IMR-90 (cell line): ENCODE measurements around the gene FAM227B.
"Not testable (repeated sequence)": the region's sequence is repeated elsewhere in the genome, so short reads cannot be mapped to it uniquely, and the experiment has no call there.

Source experiments
- BHLHE40 ChIP-seq: fragments of 150-350 bp; IDR thresholded peaks from 2 replicates; pipeline ENCODE4 v1.6.1; 2016; ENCODE audit warnings: mild to moderate bottlenecking, low read depth, low read length
- CEBPB ChIP-seq: IDR thresholded peaks from 2 replicates; pipeline ENCODE4 v1.6.1; 2012; ENCODE audit warnings: low read depth, low read length, improper control_type of control experiment
- CHD1 ChIP-seq: IDR thresholded peaks from 2 replicates; pipeline ENCODE4 v1.6.1; 2012; ENCODE audit warnings: low read depth, low read length, improper control_type of control experiment
- CTCF ChIP-seq: conservative IDR thresholded peaks from 2 replicates; pipeline ENCODE4 v1.5.1; 2012; ENCODE audit warnings: mild to moderate bottlenecking, low read depth, low read length, improper control_type of control experiment
- FOS ChIP-seq: fragments of 150-350 bp; IDR thresholded peaks from 2 replicates; pipeline ENCODE4 v1.6.1; 2016; ENCODE audit warnings: low read depth, low read length
- MAFK ChIP-seq: IDR thresholded peaks from 2 replicates; pipeline ENCODE4 v1.6.1; 2012; ENCODE audit warnings: low read depth, low read length, improper control_type of control experiment
- MAZ ChIP-seq: IDR thresholded peaks from 2 replicates; pipeline ENCODE4 v1.6.1; 2012; ENCODE audit warnings: low read depth, mild to moderate bottlenecking, low read length, improper control_type of control experiment, moderate library complexity, borderline replicate concordance
- POLR2A ChIP-seq: IDR thresholded peaks from 2 replicates; pipeline ENCODE4 v1.6.1; 2012; ENCODE audit warnings: mild to moderate bottlenecking, low read depth, low read length
- RAD21 ChIP-seq: IDR thresholded peaks from 2 replicates; pipeline ENCODE4 v1.6.1; 2012; ENCODE audit warnings: low read length, improper control_type of control experiment
- RCOR1 ChIP-seq: IDR thresholded peaks from 2 replicates; pipeline ENCODE4 v1.6.1; 2012; ENCODE audit warnings: mild to moderate bottlenecking, low read length, improper control_type of control experiment; ENCODE audit not compliant: insufficient replicate concordance
- RFX5 ChIP-seq: IDR thresholded peaks from 2 replicates; pipeline ENCODE4 v1.8.0; 2012; ENCODE audit warnings: low read depth, mild to moderate bottlenecking, low read length, moderate library complexity
- SMC3 ChIP-seq: fragments of 150-350 bp; IDR thresholded peaks from 2 replicates; pipeline ENCODE4 v1.6.1; 2016; ENCODE audit warnings: low read depth, mild to moderate bottlenecking, antibody characterized with exemption, low read length, moderate library complexity
- USF2 ChIP-seq: fragments of 150-350 bp; IDR thresholded peaks from 2 replicates; pipeline ENCODE4 v1.6.1; 2017; ENCODE audit warnings: mild to moderate bottlenecking, antibody characterized with exemption, low read length, low read depth

GRCh38 chr15:49402515-49403296 is 217.9 kb downstream of the FAM227B start:
- TF ChIP-seq POLR2A, CTCF, FOS, CEBPB, RAD21, SMC3, MAFK, USF2, BHLHE40, RCOR1, MAZ, CHD1, RFX5: not testable (repeated sequence)
